NCI-H446 (cell line): ENCODE results near the gene MPEG1.

Experiments
- DNase-seq, 2 experiments: peaks; one replicate each; lab custom pipeline; 2025; lab: John Stamatoyannopoulos, UW

MPEG1 gene, protein sequence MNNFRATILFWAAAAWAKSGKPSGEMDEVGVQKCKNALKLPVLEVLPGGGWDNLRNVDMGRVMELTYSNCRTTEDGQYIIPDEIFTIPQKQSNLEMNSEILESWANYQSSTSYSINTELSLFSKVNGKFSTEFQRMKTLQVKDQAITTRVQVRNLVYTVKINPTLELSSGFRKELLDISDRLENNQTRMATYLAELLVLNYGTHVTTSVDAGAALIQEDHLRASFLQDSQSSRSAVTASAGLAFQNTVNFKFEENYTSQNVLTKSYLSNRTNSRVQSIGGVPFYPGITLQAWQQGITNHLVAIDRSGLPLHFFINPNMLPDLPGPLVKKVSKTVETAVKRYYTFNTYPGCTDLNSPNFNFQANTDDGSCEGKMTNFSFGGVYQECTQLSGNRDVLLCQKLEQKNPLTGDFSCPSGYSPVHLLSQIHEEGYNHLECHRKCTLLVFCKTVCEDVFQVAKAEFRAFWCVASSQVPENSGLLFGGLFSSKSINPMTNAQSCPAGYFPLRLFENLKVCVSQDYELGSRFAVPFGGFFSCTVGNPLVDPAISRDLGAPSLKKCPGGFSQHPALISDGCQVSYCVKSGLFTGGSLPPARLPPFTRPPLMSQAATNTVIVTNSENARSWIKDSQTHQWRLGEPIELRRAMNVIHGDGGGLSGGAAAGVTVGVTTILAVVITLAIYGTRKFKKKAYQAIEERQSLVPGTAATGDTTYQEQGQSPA

DNA sequence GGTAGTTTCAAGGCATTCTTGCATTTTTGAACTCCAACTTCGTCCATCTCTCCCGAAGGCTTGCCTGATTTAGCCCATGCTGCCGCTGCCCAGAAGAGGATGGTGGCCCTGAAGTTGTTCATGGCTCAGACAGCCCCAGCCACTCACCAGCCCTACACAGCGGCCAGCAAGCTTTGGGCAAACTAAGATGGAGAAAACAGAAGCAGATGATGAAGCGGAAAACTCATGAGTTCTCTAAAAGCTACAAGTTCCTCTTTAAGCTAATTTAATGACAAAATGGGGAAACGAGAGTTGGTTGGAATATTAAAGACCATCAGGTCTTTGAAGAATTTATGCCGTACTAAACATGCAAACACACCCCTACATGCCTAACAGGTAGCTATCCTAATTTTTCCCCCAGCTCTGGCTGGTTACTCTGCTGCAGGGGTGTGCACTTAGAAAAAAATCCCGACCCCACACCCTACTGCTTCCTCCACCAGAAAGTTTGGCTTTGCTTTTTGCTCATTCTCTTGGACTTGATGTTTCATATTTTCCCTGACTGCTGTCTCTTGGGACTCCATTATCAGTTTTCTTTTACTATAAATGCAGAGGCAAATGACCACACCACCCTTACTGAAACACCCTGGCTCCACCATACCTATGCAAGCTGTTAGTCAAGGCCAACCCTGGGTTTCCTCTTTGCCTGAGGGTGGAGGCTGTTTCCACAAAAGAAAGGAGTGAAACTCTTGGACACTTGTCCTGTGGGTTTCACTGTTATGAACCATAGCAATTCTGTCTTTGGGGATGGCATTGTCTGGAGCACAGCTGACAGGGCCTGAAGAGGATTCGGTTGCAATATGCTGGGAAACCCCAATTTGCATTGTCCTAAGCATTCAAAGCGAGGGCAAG is at the start of gene MPEG1:
MPEG1 (minus strand) TSS at position 184 of the 888 bp plus-strand sequence; CDS start at position 122, 62 bp downstream.
- DNase-seq = no peak

- DNase-seq = no peak
Observed at GRCh38 chr11:59262177-59262818, 49.6 kb upstream of the MPEG1 start.

- no peak for DNase-seq
Observed at GRCh38 chr11:59261150-59261549, 48.4 kb upstream of the MPEG1 start.

GRCh38 chr11:59259867-59260475 is 47.2 kb upstream of the MPEG1 start:
- DNase-seq = no peak

- no peak for DNase-seq
Observed at GRCh38 chr11:59259047-59259446, 46.3 kb upstream of the MPEG1 start.

- no peak for DNase-seq
Observed at GRCh38 chr11:59255281-59255680, 42.6 kb upstream of the MPEG1 start.

- no peak for DNase-seq
Observed at GRCh38 chr11:59254286-59254685, 41.6 kb upstream of the MPEG1 start.

- DNase-seq = no peak
Observed at GRCh38 chr11:59253001-59253400, 40.3 kb upstream of the MPEG1 start.

DNA sequence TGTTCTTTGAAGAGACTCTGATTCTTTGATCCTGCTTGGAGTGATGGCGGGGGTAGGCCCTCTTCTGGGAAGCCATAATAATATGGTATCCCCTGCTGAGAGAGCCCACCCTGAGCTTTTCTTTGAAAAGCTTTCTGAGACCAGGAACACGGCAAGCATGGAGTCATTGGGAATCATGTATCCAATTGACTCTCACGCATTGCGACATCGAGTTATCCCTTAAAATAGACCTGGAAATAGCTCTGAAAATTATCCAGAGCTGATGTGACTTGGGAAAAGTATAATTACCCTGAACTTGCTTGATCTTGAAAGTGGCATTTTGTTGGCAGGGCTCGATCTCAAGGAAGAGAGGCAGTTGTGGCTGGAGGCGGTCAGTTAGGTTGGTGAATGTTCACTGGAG is 36.8 kb upstream of the MPEG1 start:
- no peak for DNase-seq

DNA sequence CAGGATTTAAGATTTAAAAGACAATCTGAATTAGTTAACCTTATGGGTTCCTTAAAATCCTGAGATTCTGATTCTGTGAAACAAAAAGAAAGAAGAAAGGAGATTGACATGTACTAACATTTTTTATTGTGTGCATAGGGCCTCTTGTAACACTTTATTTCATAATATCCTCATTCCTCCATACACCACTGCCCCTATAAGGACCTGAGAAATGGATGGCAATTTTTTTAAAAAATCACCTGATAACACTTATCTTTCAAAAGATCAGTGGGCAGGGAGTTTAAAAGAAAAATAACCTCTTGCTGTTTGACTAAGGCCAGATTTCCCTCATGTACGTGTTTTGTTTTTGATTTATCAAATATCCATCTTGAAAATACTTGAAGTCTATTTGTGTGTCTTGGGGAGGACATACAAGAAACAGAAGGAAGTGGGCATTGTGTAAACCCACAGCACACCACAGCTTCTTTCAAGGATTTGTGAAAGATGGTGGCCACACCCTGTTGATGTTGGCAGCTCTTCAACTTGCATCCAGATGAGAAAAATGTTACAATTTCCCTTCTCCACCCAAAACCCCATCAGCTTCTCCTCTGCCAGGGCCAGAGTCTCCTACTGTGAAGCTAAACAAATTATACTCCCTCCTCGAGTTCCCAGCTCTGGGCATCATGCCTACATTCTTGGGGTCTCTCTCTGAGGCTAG is 35.0 kb upstream of the MPEG1 start:
- peak; percentile 27 to 57 for DNase-seq

DNA sequence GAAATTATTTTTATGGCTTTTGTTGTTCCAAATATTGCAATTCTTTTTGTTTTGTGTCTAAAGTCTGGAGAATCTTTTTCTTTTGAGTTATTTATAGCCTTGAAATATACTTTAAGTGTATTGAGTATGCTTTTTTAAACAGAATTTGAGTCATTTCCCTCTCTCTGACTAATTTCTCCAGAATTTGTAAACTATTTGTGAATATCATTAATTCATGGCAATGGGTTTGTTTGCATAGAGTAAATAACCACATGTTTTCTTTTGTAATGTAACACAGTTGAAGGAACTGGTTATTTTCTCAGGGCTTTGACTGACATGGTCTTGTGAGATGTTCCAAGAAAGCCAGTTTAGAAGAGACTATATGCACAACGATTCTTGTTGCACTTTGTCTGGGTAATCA is 30.9 kb upstream of the MPEG1 start:
- DNase-seq = no peak

DNA sequence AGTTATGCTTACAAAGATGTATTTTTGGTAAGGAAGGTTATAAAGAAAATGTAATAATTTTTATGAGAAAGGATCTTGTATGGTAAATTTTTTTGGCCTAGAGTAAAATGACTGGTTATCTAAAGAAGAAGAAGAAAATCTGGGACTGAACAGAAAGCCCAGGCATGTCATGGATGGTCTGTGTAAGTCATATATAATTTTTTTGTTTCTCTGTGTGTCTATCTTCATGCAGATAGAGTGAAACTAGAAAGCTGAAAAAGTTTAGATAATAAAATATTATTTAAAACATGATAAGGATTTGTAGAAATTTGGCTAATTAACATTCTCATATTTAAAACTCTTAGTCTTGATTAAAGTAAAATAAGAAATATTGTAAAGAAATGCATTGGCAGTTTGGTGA is 27.6 kb upstream of the MPEG1 start:
- DNase-seq = no peak

DNA sequence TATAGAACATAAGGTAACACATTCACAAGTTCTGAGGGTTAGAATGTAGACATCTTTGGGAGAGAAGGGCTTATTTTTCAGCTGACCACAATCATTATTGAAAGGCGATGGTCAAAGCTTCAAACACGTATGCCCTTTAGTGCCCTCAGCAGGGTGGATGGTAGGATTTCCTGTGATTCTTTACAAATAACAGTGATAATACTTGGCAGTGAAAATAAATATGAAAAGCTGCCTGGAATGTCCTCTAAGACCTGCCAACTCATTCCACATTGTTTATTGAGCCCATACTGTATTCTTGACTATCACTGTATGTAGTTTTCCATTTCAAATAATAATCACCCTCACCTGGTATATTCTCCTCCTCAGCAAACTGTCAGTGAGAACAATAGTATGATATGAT is 13.7 kb upstream of the MPEG1 start:
- no peak for DNase-seq

GRCh38 chr11:59225017-59225416 is 12.3 kb upstream of the MPEG1 start:
- DNase-seq = no peak

DNA sequence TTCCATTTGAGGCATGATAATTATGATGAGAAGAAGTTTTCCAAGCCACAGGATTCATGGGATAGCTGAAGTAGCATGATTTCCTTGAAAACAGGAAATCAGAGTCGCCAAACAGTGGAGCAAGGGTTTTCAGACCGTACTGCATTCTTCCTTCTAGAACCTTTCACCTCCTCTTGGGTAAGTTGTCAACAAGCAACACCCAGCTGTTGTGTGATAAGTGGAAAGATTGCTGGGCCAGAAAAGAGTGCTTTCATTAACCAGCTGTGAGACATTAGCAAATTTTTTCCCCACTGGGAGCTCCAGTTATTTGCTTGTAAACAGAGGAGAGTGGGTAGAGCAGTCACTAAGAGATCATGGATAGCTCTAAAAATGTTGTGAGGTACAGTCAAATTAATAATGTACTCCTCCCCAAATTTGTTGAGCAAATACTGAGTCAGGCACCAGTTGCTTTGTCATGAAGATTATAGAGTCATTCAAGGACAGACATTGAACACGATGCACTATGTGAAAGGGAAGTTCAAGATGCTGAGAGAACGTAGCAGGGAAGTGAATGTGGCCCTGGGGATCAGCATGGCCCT is 11.7 kb upstream of the MPEG1 start:
- no peak for DNase-seq

DNA sequence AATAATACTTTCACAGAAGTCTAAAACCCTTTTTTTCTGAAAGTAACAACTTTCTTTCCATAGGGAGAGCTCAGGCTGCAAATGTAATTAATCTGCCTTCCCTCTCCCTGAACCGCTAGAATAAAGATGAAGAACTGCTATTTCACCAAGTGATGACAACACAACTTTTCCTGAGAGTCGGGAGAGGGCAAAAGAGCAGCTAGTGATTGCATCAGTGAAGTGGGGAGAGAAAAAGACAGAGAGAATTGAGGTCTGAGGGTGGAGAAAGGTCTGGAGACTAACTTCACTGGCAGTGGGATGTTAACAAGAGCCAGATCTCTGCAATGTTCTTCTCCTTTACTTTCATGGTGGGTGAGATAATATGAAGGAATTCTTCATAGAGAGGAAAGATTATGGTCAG is 10.9 kb upstream of the MPEG1 start:
- DNase-seq = no peak

- no peak for DNase-seq
Observed at GRCh38 chr11:59223177-59223576, 10.4 kb upstream of the MPEG1 start.

GRCh38 chr11:59222464-59223060 is 9.8 kb upstream of the MPEG1 start:
- no peak for DNase-seq

DNA sequence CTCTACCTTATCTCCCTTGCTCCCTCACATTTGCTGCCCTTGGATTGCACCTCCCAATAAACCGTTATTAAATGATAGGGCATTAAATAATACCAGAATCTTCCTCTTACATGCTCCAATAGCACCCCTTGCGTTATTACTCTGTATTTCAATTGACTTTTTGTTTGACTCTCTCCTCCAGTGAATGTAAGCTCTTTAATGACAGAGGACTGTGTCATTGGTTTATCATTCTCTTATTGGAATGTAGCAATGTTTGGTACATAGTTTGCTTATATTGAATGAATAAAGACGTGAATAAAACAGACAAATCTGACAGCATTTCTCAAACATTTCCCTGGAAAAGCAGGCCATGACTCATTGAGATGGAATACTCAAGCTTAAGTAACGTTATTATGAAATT is 8.7 kb upstream of the MPEG1 start:
- DNase-seq = no peak

- no peak for DNase-seq
Observed at GRCh38 chr11:59219836-59220235, 7.1 kb upstream of the MPEG1 start.
